ENCODE results near the gene SLC25A42. TPM values are rescaled to one million over a fixed set of nuclear protein-coding genes. Genes with fewer than 3 reads are reported as not detected.
A peak's percentile ranks its signal among the peaks of the same experiment; 100 is the strongest.

Gene SLC25A42
- total RNA-seq, 2 donors from 2014 or later: 15.1 to 19.2 TPM

- H3K27ac Mint-ChIP-seq: no peak overlapping the region
These were observed 21.0 kb upstream of the SLC25A42 start for GRCh38 chr19:19042732-19043280.

DNA sequence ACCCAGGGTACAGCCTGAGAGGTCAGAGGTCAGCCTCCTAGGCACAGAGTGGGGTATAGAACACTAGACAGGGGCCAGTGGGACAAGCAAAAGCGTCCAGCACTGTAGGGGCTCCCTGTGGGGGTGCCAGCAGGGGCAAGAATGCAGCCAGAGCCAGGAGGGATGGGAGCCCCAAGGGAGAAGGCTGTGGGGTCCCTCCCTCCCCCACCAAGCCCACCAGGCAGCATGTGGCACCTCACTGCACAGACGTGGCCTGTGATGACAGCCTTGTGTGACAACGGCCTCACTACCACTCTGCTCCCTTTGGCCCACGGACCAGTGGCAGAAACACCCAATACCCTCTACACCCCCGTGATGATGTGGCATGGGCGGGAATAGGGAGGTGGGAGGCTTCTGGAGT is 20.3 kb upstream of the SLC25A42 start:
- DNase-seq (ENCODE audit: low spot score in 2 of 2): no peak
- Mint-ChIP-seq H3K27ac (no peak overlapping the region), H3K36me3 (peaks cover 0 to 10% of the 10 kb centered on the region in 2 donors), H3K9me3 (no peaks in the 10 kb centered on the region)
- no peak for ATAC-seq

More at GRCh38 chr19:19042732-19043280, 21.0 kb upstream of the SLC25A42 start:
- peaks cover 0 to 10% of the 10 kb centered on the region in 2 donors for H3K36me3 Mint-ChIP-seq
- no peak for DNase-seq (ENCODE audit: low spot score in 2 of 2)
- no peaks in the 10 kb centered on the region for H3K9me3 Mint-ChIP-seq
- ATAC-seq: no peak

- Mint-ChIP-seq H3K27ac (no peak overlapping the region), H3K9me3 (no peaks in the 10 kb centered on the region), H3K36me3 (peaks cover 0 to 10% of the 10 kb centered on the region in 2 donors)
- no peak for DNase-seq (ENCODE audit: low spot score in 2 of 2)
- no peak for ATAC-seq
These were observed 19.9 kb upstream of the SLC25A42 start for GRCh38 chr19:19043881-19044280.

GRCh38 chr19:19049406-19049805 is 14.4 kb upstream of the SLC25A42 start:
- no peak overlapping the region for H3K27ac Mint-ChIP-seq
- no peaks in the 10 kb centered on the region for H3K9me3 Mint-ChIP-seq
- H3K36me3 Mint-ChIP-seq: peaks cover 0 to 4% of the 10 kb centered on the region in 2 donors
- DNase-seq (ENCODE audit: low spot score in 2 of 2) (no peak), ATAC-seq (no peak)

DNA sequence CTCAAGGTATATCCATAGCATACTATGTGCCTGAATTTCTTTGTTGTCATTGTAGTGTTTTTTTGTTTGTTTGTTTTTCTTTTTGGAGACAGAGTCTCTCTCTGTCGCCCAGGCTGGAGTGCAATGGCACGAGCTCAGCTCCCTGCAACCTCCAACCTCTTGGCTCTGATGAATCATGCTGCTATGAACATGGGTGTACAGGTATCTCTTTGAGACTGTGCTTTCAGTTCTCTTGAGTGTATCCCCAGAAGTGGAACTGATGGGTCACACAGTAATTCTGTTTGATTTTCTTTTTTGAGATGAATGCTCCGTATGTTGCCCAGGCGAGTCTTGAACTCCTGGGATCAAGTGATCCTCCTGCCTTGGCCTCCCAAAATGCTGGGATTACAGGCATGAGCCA is 13.7 kb upstream of the SLC25A42 start:
- Mint-ChIP-seq H3K9me3 (no peaks in the 10 kb centered on the region), H3K27ac (peak overlapping the region; percentile 29 to 72), H3K36me3 (peaks cover 0 to 4% of the 10 kb centered on the region in 2 donors)
- DNase-seq (ENCODE audit: low spot score in 2 of 2) (no peak), ATAC-seq (peak; percentile 37 to 52)

- ATAC-seq (no peak), DNase-seq (ENCODE audit: low spot score in 2 of 2) (no peak)
- Mint-ChIP-seq H3K36me3 (peaks cover 0 to 4% of the 10 kb centered on the region in 2 donors), H3K27ac (peak overlapping the region in 1 of 2 donors; percentile 72), H3K9me3 (no peaks in the 10 kb centered on the region)
These were observed 13.1 kb upstream of the SLC25A42 start for GRCh38 chr19:19050731-19051130.

GRCh38 chr19:19051478-19052213 is 12.1 kb upstream of the SLC25A42 start:
- ATAC-seq: no peak

GRCh38 chr19:19052921-19053320 is 10.9 kb upstream of the SLC25A42 start:
- Mint-ChIP-seq H3K27ac (no peak overlapping the region), H3K9me3 (no peaks in the 10 kb centered on the region), H3K36me3 (peaks cover 0 to 4% of the 10 kb centered on the region in 2 donors)
- ATAC-seq (no peak), DNase-seq (ENCODE audit: low spot score in 2 of 2) (no peak)

More at GRCh38 chr19:19051478-19052213, 12.1 kb upstream of the SLC25A42 start:
- H3K9me3 Mint-ChIP-seq: no peaks in the 10 kb centered on the region
- peaks cover 0 to 4% of the 10 kb centered on the region in 2 donors for H3K36me3 Mint-ChIP-seq
- no peak for DNase-seq (ENCODE audit: low spot score in 2 of 2)
- peak overlapping the region in 1 of 2 donors; percentile 72 for H3K27ac Mint-ChIP-seq

- Mint-ChIP-seq H3K36me3 (peaks cover 0 to 4% of the 10 kb centered on the region in 2 donors), H3K27ac (no peak overlapping the region)
- DNase-seq (ENCODE audit: low spot score in 2 of 2): peak in 1 of 2 donors; percentile 67
These were observed 10.1 kb upstream of the SLC25A42 start for GRCh38 chr19:19053508-19054314.

GRCh38 chr19:19054315-19054938 is 9.4 kb upstream of the SLC25A42 start:
- ATAC-seq (no peak), DNase-seq (ENCODE audit: low spot score in 2 of 2) (no peak)
- no peaks in the 10 kb centered on the region for H3K9me3 Mint-ChIP-seq
- no peak overlapping the region for H3K27ac Mint-ChIP-seq
- peaks cover 0 to 4% of the 10 kb centered on the region in 2 donors for H3K36me3 Mint-ChIP-seq

More at GRCh38 chr19:19053508-19054314, 10.1 kb upstream of the SLC25A42 start:
- H3K9me3 Mint-ChIP-seq: no peaks in the 10 kb centered on the region
- ATAC-seq: peak; percentile 58 to 79

GRCh38 chr19:19054939-19055440 is 8.8 kb upstream of the SLC25A42 start:
- DNase-seq (ENCODE audit: low spot score in 2 of 2) (no peak), ATAC-seq (no peak)
- Mint-ChIP-seq H3K27ac (no peak overlapping the region), H3K9me3 (no peaks in the 10 kb centered on the region), H3K36me3 (peaks cover 0 to 4% of the 10 kb centered on the region in 2 donors)

- Mint-ChIP-seq H3K36me3 (peaks cover 0 to 4% of the 10 kb centered on the region in 2 donors), H3K27ac (no peak overlapping the region), H3K9me3 (no peaks in the 10 kb centered on the region)
- ATAC-seq (no peak), DNase-seq (ENCODE audit: low spot score in 2 of 2) (no peak)
These were observed 8.1 kb upstream of the SLC25A42 start for GRCh38 chr19:19055701-19056100.

- ATAC-seq (no peak), DNase-seq (ENCODE audit: low spot score in 2 of 2) (no peak)
- H3K27ac Mint-ChIP-seq: no peak overlapping the region
- no peaks in the 10 kb centered on the region for H3K9me3 Mint-ChIP-seq
- peaks cover 0 to 4% of the 10 kb centered on the region in 2 donors for H3K36me3 Mint-ChIP-seq
These were observed 7.0 kb upstream of the SLC25A42 start for GRCh38 chr19:19056636-19057275.

GRCh38 chr19:19057317-19057716 is 6.5 kb upstream of the SLC25A42 start:
- no peak for ATAC-seq
- Mint-ChIP-seq H3K27ac (no peak overlapping the region), H3K36me3 (peaks cover 0 to 4% of the 10 kb centered on the region in 2 donors), H3K9me3 (no peaks in the 10 kb centered on the region)
- DNase-seq (ENCODE audit: low spot score in 2 of 2): no peak

DNA sequence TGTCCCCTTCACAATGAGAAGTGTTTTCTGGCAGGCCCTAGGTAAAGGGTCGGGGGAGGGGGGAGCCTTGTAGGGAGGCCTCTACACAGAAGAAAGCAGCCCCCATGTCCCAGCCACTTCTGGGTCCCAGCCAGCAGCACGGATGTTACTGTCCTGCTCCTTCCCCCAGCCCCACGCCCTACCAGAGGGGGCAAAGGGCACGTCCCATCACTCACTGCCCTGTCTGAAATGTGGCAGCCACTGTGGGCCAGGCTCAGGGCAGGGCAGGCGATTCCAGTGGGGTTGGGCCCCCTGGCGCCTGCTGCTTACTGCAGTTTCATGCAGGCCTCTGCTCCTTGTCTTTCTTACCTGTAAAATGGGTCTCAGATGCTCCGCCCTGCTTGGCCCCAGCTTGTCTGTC is 6.1 kb upstream of the SLC25A42 start:
- H3K36me3 Mint-ChIP-seq: peaks cover 0 to 4% of the 10 kb centered on the region in 2 donors
- H3K9me3 Mint-ChIP-seq: no peaks in the 10 kb centered on the region
- peak overlapping the region in 1 of 2 donors; percentile 75 for H3K27ac Mint-ChIP-seq
- ATAC-seq (no peak), DNase-seq (ENCODE audit: low spot score in 2 of 2) (no peak)

Measured in activated naive CD4-positive, alpha-beta T cell treated with anti-CD3 and anti-CD28 coated beads, Interleukin-2, amount 50 U/mL, for 72 hours (primary cell).